Prostate gland (tissue), 2 donors: ENCODE measurements around the gene OR1Q1. TPM values are rescaled to one million over a fixed set of nuclear protein-coding genes. Genes with fewer than 3 reads are reported as not detected.
"Not testable (repeated sequence)": the region's sequence is repeated elsewhere in the genome, so short reads cannot be mapped to it uniquely, and the experiment has no call there.

ENCODE experiments used
- DNase-seq: peaks from one replicate; pipeline ENCODE4 v3.0.0-alpha.2; 2019; ENCODE audit warnings: low spot score
- H3K27ac ChIP-seq, 2 donors: fragments of 200-600 bp; sonication (generic); 2 replicates each; pipeline ENCODE4 v1.5.1; 2017 to 2019
- H3K27me3 ChIP-seq: fragments of 200-600 bp; sonication (generic); replicated peaks from 2 replicates; pipeline ENCODE4 v1.5.1; 2019; ENCODE audit not compliant: insufficient read depth
- H3K36me3 ChIP-seq, 2 donors: fragments of 200-600 bp; sonication (generic); 1 replicate in 1 of 2; 2 replicates in 1 of 2; pipeline versions ENCODE4 v1.5.1 to v1.8.1; 2017 to 2019
- H3K4me1 ChIP-seq: fragments of 200-600 bp; sonication (generic); replicated peaks from 2 replicates; pipeline ENCODE4 v1.5.1; 2019
- H3K4me3 ChIP-seq, 2 donors: fragments of 200-600 bp; sonication (generic); 2 replicates each; pipeline ENCODE4 v1.5.1; 2017 to 2019
- H3K9me3 ChIP-seq: fragments of 200-600 bp; sonication (generic); 2 replicates; pipeline ENCODE4 v1.5.1; 2017
- POLR2A ChIP-seq: fragments of 450-650 bp; IDR thresholded peaks from one replicate; pipeline ENCODE4 v1.6.1; 2016; ENCODE audit warnings: antibody characterized with exemption, mild to moderate bottlenecking
- POLR2AphosphoS5 ChIP-seq: sonication (generic); formaldehyde crosslinking; IDR thresholded peaks from one replicate; pipeline ENCODE4 v1.6.1; 2017; ENCODE audit warnings: antibody characterized with exemption
- WGBS: methylation state at CpG from one replicate; pipeline ENCODE4 v1.1.5; 2018; 5-methylcytosine and 5-hydroxymethylcytosine counted together
- intact Hi-C: fragments of 100-400 bp; cut with DNase I; formaldehyde crosslinking; loops from one replicate; pipeline ENCODE4 v1.14.2; 2022
- total RNA-seq, 2 donors: library from RNA; depleted of rRNA; stranded (reverse); fragments of >200 nt; gene quantifications; one replicate each; pipeline ENCODE4 v1.1.0, GENCODE V29; 2016
- TF ChIP-seq, protein P1 (sequence below), 4 experiments: fragments of 200-600 bp in 2 of 4; fragments of 450-650 bp in 2 of 4; sonication (generic) in 2 of 4; IDR thresholded peaks; 1 replicate in 3 of 4; 2 replicates in 1 of 4; pipeline ENCODE4 v1.5.1; 2016 to 2019; ENCODE audit warnings: antibody characterized with exemption in 4 of 4, mild to moderate bottlenecking in 2 of 4, moderate library complexity in 2 of 4

OR1Q1 gene, protein sequence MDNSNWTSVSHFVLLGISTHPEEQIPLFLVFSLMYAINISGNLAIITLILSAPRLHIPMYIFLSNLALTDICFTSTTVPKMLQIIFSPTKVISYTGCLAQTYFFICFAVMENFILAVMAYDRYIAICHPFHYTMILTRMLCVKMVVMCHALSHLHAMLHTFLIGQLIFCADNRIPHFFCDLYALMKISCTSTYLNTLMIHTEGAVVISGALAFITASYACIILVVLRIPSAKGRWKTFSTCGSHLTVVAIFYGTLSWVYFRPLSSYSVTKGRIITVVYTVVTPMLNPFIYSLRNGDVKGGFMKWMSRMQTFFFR
- total RNA-seq = not detected

DNA sequence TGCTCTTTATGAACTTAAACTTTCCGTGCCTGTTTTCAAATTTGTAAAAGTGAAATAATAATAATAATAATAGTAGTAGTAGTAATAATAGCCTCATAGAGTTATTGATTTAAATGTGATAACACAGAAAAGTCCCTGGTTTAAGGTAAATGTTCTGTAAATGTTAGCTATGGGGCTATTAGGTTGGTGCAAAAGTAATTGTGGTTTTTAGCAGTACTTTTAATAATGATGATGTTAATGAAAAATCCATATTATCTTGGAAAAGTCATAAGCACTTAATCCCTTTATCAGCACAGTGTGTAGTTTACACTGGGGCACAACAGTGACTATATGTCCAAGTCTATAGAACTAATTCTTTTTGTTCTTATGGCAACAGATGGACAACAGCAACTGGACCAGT, at the start of gene OR1Q1:
OR1Q1 (plus strand) TSS at position 377 of the 400 bp plus-strand sequence; CDS start at position 377, 0 bp downstream.
- WGBS = 90% methylated on average over 1 of the region's 1 CpG
- Histone ChIP-seq H3K27me3 (no peaks in the 10 kb centered on the region), H3K9me3 (no peaks in the 10 kb centered on the region), H3K4me1 (no peaks in the 10 kb centered on the region), H3K36me3 (no peaks in the 10 kb centered on the region), H3K4me3 (no peak within 1 kb of the TSS), H3K27ac (no peak within 1 kb of the TSS)
- TF ChIP-seq POLR2A (no peak), POLR2AphosphoS5 (no peak)
- intact Hi-C loops = no loop called here
- DNase-seq = no peak

DNA sequence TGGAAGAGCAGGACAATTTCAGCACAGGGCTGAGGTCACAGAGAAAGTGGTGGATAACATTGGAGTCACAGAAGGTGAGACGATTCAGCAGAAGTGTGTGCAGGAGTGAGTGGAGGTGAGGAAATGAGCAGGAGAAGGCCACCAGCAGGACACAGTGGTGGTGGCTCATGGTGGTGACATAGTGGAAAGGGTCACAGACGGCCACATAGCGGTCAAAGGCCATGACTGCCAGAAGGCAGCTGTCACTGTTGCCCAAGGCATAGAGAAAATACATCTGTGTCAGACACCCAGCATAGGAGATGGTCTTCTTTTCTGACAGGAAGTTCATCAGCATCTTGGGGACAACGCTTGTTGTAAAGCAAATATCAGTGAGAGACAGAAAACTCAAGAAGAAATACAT, 46.6 kb upstream of the OR1Q1 start:
- Histone ChIP-seq H3K27ac (no peak overlapping the region), H3K4me1 (no peaks in the 10 kb centered on the region), H3K27me3 (no peaks in the 10 kb centered on the region), H3K36me3 (no peaks in the 10 kb centered on the region), H3K4me3 (no peak overlapping the region), H3K9me3 (no peaks in the 10 kb centered on the region)
- TF ChIP-seq POLR2AphosphoS5 (no peak), POLR2A (no peak)
- TF ChIP-seq, protein P1, sequence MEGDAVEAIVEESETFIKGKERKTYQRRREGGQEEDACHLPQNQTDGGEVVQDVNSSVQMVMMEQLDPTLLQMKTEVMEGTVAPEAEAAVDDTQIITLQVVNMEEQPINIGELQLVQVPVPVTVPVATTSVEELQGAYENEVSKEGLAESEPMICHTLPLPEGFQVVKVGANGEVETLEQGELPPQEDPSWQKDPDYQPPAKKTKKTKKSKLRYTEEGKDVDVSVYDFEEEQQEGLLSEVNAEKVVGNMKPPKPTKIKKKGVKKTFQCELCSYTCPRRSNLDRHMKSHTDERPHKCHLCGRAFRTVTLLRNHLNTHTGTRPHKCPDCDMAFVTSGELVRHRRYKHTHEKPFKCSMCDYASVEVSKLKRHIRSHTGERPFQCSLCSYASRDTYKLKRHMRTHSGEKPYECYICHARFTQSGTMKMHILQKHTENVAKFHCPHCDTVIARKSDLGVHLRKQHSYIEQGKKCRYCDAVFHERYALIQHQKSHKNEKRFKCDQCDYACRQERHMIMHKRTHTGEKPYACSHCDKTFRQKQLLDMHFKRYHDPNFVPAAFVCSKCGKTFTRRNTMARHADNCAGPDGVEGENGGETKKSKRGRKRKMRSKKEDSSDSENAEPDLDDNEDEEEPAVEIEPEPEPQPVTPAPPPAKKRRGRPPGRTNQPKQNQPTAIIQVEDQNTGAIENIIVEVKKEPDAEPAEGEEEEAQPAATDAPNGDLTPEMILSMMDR (IDR thresholded peaks at IDR 0.05) = no peak
- WGBS = 88% methylated on average over 4 of the region's 4 CpGs
- DNase-seq = no peak
- intact Hi-C loops = no loop called here

DNA sequence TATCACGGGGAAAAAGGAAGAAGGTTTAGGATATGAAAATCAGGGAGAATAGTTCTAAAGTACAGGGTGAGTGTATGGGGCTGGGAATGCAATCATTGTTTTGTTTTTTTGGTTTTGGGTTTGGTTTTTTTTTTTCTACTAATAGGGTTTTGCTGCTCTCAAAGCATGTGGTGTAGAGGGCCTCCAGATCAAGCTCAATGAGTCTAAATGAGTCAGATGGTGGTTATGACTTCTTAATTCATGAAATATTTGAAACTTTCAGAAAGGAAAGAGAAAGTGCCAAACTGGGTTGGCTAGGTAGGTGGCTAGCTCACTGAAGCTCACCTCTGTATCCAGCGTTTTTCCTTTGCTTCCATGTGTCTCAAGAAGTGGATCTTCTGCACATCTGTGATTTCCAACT, 42.1 kb upstream of the OR1Q1 start:
- Histone ChIP-seq H3K36me3 (no peaks in the 10 kb centered on the region), H3K27me3 (no peaks in the 10 kb centered on the region), H3K4me3 (no peak overlapping the region), H3K27ac (no peak overlapping the region), H3K4me1 (no peaks in the 10 kb centered on the region), H3K9me3 (no peaks in the 10 kb centered on the region)
- TF ChIP-seq POLR2AphosphoS5 = no peak
- TF ChIP-seq, protein P1 (IDR thresholded peaks at IDR 0.05) = no peak
- TF ChIP-seq POLR2A = no peak
- DNase-seq = no peak
- WGBS = 70% methylated on average over 2 of the region's 2 CpGs
- intact Hi-C loops = no loop called here

DNA sequence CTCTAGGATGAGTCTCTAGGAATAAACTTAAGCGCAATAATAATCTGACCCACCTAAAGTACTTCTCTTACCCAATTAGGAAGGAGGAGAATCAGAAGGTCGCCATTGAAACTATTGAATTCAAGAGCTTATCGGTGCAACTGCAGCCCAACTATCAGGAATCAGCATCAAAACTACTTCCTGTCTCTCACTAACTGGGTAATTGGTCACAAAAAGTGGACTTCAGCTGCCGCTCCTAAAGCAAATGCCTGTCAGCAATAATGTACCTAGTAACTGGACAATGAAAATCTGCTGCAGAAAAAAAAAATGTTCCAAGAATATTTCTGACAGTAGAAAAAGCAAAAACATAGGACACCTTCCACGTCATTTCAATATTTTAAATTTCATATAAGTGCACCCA, 34.7 kb upstream of the OR1Q1 start:
- TF ChIP-seq POLR2A (no peak), POLR2AphosphoS5 (no peak)
- TF ChIP-seq, protein P1 (IDR thresholded peaks at IDR 0.05) = no peak
- Histone ChIP-seq H3K9me3 (no peaks in the 10 kb centered on the region), H3K36me3 (no peaks in the 10 kb centered on the region), H3K27ac (no peak overlapping the region), H3K27me3 (no peaks in the 10 kb centered on the region), H3K4me1 (no peaks in the 10 kb centered on the region), H3K4me3 (no peak overlapping the region)
- intact Hi-C loops = no loop called here
- WGBS = 74% methylated on average over 5 of the region's 5 CpGs
- no peak for DNase-seq

DNA sequence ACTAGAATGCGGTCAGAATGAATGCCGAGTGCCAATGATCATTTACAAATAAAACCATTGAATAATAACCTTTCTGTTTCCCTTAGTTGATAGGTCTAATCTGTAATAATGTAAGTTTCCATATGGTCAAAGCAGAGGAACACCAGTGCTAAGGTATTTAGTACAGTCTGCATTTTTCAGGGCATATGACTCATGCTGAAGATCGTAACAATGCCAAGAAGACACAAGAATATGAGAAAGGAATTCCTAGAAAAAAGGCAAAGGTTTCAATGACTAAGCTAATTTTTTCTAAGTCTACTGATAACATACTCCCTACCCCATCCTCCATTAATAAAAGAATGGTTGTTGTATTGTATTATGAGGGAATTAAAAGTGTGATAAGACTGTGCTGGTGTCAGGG, 34.2 kb upstream of the OR1Q1 start:
- 72% methylated on average over 3 of the region's 3 CpGs for WGBS

DNA sequence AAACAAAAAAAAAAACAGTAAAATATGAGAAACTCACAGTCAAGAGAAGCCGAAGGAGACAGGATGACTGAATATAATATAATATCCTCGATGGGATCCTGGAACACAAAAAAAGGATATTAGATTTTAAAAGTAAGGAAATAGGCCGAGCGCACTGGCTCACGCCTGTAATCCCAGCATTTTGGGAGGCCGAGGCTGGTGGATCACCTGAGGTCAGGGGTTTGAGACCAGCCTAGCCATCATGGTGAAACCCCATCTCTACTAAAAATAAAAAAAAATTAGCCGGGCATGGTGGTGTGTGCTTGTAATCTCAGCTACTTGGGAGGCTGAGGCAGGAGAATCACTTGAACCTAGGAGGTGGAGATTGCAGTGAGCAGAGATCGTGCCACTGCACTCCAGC, 31.3 kb upstream of the OR1Q1 start, which contains the start of gene OR1L8:
OR1L8 (minus strand) TSS at position 101 of the 400 bp plus-strand sequence. CDS start 14,907 bp downstream, outside the sequence.
- intact Hi-C loops, H3K9me3 ChIP-seq, H3K4me1 ChIP-seq, H3K4me3 ChIP-seq, DNase-seq, H3K27ac ChIP-seq, H3K36me3 ChIP-seq, H3K27me3 ChIP-seq: not testable (repeated sequence)
- 93% methylated on average over 8 of the region's 8 CpGs for WGBS

More for the DNA sequence above, 34.2 kb upstream of the OR1Q1 start:
- TF ChIP-seq, protein P1 (IDR thresholded peaks at IDR 0.05) = no peak
- intact Hi-C loops = no loop called here
- Histone ChIP-seq H3K27ac (no peak overlapping the region), H3K4me3 (no peak overlapping the region), H3K9me3 (no peaks in the 10 kb centered on the region), H3K27me3 (no peaks in the 10 kb centered on the region), H3K4me1 (no peaks in the 10 kb centered on the region), H3K36me3 (no peaks in the 10 kb centered on the region)
- no peak for DNase-seq
